Left ventricle myocardium superior (tissue), 1 donor: Measurements from ENCODE around the gene GALNT9. TPM values are rescaled to one million over a fixed set of nuclear protein-coding genes. Genes with fewer than 3 reads are reported as not detected.
A peak's percentile ranks its signal among the peaks of the same experiment; 100 is the strongest.
"Not testable (repeated sequence)": the region's sequence is repeated elsewhere in the genome, so short reads cannot be mapped to it uniquely, and the experiment has no call there.

Source experiments
- ATAC-seq: fragments of 200-7000 bp; cut with Tn5 transposase; one replicate; pipeline ENCODE4 v1.9.1; 2020; ENCODE audit warnings: mild to moderate bottlenecking, moderate library complexity
- DNase-seq: peaks from one replicate; pipeline ENCODE4 v3.0.0-alpha.2; 2020
- intact Hi-C: fragments of 100-400 bp; cut with micrococcal nuclease; formaldehyde crosslinking; loops from one replicate; pipeline ENCODE4 v1.11.0; 2022
- total RNA-seq: library from RNA; stranded (reverse); fragmentation: NEBNext Ultra II Directional; extraction: Animal tissue kit (Norgen Biotek cat#: 25700); gene quantifications from one replicate; pipeline ENCODE4 v1.2.1, GENCODE V29; 2021
- donor health status: DM: no; HTN: yes; CAD: no; lungs with severe emphysema.

GALNT9 gene
- total RNA-seq, 1 donor from 2014 or later: 1.6 TPM

DNA sequence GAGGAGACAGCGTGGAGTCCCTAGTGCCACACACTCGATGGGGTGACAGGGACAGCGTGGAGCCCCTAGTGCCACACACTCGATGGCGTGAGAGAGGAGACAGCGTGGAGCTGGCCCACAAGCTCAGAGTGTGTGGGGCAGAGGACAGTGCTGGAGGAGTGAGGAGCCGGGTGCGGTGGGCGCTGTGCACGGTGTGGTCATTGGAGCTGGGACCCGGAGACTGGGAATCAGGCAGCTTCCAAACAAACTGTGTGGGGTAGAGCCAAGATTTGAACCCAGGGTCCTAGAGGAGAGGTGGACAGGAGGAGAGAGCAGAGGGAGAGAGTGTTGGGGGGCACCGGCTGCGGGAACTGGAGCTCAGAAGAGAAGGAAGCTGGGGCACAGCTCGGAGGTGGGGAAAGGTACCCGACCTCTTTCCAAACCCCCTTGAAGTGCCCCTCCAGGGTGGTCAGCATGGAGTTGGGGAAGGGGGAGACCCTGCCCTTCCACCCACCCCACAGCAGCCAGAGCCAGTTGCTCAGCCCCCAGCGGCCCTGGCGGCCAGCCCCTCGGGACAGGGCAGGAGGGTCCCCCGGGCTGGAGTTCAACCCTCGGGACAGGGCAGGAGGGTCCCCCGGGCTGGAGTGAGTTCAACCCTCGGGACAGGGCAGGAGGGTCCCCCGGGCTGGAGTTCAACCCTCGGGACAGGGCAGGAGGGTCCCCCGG, 94.1 kb downstream of the GALNT9 start:
- no peak for DNase-seq
- no peak for ATAC-seq
- intact Hi-C loops: no loop called here

DNA sequence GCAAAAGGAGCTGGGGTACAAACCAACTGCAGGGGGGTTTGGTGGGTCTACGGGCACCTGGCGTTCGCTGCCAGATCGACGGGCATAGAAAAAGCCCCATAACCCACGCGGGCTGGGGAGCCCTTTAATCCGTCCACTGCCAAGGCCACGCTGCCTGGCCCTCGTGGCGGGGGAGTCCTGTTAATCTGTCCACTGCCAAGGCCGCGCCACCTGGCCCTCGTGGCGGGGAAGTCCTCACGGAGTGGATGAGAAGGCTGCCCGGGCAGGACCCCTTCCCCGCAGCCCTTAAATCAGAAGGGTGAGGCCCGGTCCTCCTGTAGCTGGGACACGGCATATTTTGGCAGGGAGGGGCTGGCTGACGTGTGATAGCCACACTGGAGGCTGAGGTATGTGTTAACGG, 99.0 kb downstream of the GALNT9 start:
- ATAC-seq (no peak), DNase-seq (no peak)
- intact Hi-C loops: no loop called here

DNA sequence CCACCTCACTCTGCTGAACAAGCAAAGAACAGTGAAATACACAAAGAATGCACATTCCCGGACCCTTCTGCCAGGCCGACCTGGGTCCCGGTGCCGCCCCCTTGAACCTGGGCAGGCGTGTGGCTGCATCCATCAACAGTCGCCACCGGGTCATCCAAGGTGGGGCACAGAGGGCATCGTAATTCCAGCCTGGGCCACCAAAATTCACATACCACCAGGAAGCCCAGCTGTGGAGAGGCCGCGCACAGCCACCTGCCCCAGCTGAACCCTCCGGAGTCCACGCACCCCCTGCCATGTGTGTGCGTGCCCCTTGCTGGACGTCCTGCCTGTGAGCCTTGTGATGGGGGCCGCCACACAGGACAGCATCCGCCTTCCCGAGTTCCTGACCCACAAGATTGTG, 99.5 kb downstream of the GALNT9 start:
- intact Hi-C loops: no loop called here
- DNase-seq: no peak
- no peak for ATAC-seq

DNA sequence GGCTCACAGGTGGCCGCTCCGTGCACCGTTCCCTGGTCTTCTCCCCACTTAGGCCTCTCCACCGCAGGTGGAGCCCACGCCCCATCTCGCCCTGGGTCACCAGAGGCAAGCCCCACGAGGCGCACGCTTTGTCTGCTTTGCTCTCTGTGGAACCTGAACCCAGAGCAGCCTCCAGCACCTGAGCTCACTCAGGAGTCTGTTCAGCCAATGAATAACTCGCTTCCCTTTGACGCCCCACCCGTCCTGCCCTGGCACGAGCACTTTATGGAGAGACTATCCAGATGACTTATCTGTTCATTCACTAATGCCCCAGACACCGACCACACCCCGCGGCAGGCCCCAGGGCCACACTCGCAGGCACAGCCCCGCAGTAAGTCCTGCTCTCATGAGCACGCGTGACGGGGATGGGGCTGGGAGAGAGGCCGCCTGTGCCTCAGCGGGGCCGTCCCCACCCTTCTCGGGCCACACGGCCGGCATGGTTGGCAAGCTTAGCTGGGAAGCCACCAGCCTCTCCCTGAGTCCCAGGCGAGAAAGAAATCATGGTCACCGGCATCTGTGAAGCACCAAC, 100.1 kb downstream of the GALNT9 start:
- ATAC-seq (no peak), DNase-seq (no peak)
- intact Hi-C loops: no loop called here

DNA sequence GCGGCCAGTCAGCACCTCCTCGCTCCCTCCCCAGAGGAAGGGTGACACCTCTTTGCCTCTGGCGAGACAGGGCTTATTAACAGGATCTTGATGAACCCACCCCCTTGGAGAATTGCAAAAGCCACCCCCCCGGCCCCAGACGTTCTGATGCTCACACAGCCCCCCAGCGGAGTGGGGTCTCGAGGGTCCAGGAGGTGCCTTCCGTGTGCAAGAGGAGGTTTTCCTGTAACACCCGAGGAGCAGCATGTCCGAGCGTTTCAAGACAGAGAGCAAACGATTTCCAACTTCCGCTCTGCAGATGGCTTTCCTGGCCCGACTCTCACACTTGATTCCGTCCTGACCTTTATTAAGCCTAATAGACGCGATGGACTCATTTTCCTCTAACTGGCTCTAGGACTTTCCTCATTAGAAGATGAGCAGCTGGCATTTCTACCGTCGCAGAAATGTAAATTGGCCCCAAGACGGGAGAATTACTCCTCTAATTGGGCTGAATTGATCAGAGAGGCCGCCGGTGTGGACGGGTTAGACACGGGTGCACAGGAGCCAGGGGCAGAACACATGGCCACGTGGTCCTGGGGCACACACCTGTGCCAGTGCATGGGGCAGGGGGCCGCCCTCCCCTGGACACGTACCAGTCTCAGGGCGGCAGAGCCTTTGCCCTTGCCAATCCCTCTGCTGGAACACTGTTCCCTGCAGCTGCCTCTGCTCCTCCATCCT, 100.8 kb downstream of the GALNT9 start:
- ATAC-seq (no peak), DNase-seq (no peak)
- intact Hi-C loops: no loop called here

DNA sequence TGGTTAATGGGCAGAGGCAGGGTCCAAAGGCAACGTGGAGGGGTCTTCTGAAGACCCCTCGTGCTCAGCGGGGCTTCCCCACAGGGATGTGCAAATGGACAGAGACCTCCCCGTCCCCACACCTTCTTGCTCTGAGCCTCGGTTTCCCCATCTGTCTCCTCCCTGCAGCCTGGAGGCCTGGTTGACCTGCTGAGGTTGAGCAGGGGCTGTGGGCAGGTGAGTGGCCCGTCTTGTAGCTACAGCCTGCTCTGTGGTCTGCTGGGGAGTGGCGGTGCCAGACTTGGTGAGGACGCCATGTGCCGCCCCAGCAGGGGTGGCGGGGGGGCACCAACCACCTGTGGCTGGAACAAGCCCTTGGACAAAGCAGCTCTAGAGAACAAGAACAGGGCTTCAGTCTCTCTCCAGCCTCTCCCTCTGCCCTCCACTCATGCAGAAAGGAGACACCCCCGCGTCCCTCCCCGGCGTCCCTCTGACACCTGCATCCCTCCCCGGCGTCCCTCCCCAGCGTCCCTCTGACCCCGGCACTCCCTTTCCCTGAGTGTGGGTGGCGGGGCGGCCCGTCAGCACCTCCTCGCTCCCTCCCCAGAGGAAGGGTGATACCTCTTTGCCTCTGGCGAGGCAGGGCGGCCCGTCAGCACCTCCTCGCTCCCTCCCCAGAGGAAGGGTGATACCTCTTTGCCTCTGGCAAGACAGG, 101.5 kb downstream of the GALNT9 start:
- intact Hi-C loops: no loop called here
- DNase-seq (no peak), ATAC-seq (no peak)

DNA sequence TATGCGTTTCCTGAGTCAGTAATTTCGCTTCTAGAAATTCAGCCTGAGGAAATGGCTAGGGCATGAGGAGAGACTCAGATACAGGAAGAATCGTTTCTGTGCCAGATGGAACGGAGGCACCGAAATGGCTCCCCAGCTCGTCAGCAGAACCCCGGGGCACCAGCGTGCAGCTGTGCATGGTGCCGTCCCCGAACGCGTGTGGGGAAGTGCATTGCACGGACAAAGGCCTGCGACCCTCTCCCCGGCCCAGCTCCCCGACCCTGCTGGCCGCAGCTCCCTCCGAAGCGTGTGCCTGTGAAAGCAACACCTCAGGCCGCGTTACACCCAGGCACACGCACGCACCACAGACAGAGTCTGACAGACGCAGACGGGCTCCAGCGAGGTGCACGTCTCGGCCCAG, 102.3 kb downstream of the GALNT9 start:
- DNase-seq: no peak
- ATAC-seq: no peak
- intact Hi-C loops: no loop called here

DNA sequence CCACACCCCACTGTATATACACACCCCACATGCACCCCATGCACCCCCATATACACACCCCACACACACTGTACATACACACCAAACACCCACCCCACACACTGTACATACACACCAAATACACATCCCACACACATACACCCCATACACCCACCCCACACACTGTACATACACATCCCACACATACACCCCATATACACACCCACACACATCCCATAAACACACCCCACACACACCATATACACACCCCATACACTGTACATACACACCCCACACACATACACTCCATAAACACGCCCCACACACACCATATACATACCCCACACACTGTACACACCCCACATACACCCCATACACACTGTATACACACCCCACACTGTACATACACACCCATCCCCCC, 102.8 kb downstream of the GALNT9 start:
- intact Hi-C loops: no loop called here
- DNase-seq (no peak), ATAC-seq (no peak)

DNA sequence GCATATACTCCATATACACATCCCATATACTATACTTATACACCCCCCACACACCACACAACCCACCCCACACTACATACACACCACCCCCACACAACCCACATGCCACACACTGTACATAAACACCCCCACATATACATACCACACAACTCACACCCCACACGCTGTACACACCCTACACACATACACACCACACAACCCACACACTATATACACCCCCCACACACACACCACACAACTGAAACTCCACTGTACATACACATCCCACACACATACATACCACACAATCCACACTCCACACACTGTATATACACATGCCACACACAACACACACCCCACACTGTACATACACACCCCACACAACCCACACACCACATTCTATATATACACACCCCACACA, 104.2 kb downstream of the GALNT9 start:
- ATAC-seq (no peak), DNase-seq (no peak)
- intact Hi-C loops: no loop called here

DNA sequence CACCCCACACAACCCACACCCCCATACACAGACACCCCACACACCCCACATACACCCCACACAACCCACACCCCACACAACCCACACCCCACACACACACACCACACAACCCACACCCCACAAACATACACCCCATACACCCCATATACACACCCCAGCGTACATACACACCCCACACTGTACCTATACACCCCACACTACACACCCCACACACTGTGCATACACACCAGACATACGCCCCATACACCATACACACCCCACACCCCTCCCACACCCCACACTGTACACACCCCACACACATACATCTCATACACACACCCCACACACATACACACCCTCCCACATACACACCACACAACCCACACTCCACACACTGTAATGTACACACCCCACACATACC, 104.9 kb downstream of the GALNT9 start:
- DNase-seq (peak; percentile 1), ATAC-seq (no peak)

DNA sequence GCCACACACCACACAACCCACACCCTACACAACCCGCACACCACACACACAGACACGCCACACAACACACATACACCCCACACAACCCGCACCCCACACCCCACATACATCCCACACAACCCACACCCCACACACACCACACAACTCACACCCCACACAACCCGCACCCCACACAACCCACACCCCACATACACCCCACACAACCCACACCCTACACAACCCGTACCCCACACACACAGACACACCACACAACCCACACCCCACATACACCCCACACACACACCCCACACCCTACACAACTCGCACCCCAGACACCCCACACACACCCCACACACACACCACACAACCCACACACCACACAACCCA, 106.6 kb downstream of the GALNT9 start:
- DNase-seq (no peak), ATAC-seq (no peak)
- intact Hi-C loops: no loop called here

More for the DNA sequence above, 104.9 kb downstream of the GALNT9 start:
- intact Hi-C loops: no loop called here

DNA sequence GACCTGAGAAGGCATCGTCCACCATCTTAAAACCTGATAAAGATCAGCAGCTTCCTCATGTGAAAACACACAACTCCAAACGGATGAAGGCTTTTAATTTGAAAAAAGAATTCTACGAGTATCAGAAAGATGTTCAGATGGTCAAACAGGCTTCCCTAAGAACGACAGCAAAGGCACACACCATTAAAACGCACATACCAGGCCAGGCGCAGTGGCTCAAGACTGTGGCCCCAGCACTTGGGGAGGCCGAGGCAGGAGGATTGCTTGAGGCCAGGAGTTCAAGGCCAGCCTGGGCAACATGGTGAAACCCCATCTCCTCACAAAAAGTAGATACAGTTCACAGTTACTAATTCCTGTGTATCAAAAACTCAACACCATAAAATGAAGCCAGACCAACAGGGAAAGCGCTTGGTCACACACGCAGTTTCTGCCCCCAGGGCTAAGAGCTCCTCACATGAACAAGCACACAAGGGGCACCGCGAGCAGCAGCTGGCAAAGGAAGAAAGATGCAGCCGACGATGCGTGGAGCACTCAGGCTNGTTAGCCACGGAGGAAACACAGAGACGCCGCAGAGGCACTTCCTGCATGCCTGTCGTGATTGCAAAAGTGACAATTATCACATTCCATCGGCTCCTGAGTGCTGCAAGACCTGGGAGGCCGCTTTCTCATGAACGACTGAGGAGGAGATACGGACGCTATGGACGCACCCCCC, 107.1 kb downstream of the GALNT9 start:
- ATAC-seq: no peak
- intact Hi-C loops: no loop called here
- DNase-seq: peak; percentile 22

DNA sequence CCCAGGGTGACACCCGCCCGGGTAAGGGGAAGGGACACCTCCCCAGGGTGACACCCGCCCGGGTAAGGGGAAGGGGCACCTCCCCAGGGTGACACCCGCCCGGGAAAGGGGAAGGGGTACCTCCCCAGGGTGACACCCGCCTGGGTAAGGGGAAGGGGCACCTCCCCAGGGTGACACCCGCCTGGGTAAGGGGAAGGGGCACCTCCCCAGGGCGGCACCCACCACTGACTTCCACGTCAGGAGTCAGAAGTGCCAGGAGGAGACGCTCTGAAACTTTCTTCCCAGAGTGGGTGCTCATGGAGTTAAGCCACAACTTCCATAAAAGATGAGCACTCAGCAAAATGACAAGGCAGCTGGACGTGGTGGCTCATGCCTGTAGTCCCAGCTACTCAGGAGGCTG, 109.6 kb downstream of the GALNT9 start:
- ATAC-seq, intact Hi-C loops, DNase-seq: not testable (repeated sequence)

DNA sequence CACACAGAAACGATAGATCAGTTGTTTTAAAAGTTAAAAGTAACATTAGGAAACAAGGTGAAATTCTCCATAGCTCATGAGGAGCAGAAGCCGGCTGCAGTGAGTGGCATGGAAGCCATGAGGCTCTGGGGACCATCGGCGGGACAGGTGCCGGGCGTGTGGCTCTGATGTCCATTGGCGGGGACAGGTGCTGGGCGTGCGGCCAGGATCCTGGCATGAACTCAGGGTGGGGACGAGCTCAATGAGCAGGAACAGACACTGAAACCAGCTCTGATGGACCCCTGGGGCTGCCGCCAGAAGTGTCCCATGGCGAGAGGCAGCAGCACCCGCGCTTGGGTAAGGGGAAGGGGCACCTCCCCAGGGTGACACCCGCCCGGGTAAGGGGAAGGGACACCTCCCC, 110.1 kb downstream of the GALNT9 start:
- DNase-seq (peak; percentile 20), ATAC-seq (no peak)
- intact Hi-C loops: no loop called here

DNA sequence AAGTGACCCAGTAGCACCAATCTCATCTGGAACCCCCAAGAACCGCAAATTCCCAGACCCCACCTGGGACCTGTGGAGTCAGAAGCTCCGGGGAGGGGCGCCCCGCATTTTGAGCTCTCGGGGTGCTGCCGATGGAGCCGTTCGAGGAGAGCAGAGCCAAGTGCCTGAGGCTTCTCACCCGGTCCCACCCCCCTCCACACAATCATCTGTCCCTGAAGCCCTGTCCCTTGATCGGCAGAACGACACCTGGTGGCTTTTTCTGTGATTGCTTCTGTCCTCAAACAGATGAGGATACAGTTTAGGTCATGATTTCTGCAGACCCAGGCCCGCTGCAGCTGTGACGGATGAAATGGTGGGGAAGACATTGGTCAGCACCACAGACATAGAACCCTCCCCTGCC, 110.5 kb downstream of the GALNT9 start:
- DNase-seq (peak; percentile 19), ATAC-seq (no peak)
- intact Hi-C loops: no loop called here

DNA sequence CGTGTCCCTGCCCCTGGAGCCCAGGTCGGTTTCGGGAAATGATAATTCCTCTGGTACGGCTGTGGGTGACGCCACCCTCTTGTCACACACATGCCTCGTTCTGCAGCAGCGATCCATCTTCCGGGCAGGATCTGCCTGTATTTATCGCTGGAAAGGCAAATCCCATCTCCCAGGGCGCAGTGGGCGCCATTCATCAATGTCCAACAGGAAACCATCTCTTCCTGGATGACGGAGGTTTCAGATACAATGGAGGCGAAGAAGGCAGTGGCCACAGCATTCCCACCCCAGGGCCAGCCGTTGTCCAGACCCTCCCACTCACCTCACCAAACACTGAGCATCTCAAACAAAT, 110.9 kb downstream of the GALNT9 start:
- ATAC-seq (no peak), DNase-seq (no peak)
- intact Hi-C loops: no loop called here

DNA sequence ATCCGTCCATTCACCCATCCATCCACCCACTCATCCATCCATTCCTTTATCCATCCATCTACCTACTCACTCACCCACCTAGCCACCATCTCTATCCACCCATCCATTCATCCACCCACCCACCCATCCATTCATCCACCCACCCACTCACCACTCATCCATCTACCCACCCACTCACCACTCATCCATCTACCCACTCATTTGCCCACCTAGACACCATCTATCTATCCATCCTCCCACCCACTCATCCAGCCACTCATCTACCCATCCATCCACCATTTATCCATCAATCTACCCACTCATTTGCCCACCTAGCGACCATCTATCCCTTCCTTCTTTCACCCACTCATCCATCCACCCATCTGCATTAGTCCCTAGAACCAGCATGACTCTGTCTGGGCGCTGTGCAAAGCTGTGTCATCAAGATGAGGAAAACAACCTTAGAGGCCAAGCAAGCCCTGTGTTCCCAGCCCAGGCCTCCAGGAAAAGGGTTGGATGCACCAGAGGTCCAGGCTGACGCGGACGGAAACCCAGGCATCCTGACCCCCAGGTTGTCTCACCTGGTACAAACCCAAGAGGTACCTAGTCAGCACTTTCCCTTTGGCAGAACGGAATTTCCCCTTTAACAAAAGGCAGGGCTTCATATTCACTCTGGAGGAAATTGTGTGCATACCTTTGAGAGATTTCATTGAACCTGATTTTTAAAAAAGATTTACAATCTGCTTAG, 111.4 kb downstream of the GALNT9 start:
- DNase-seq (no peak), ATAC-seq (no peak)
- intact Hi-C loops: no loop called here

DNA sequence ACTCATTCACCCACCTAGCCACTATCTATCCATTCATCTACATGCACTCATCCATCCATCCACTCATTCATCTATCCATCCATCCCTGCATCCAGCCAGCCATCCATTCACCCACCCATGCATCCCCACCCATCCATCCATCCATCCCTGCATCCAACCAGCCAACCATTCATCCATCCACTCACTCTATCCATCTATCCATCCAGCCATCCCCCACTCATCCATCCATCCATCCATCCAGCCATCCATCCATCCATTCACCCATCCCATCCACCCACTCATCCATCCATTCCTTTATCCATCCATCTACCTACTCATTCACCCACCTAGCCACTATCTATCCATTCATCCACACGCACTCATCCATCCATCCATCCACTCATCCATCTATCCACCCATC, 112.0 kb downstream of the GALNT9 start:
- no peak for DNase-seq
- ATAC-seq: no peak
- intact Hi-C loops: no loop called here

DNA sequence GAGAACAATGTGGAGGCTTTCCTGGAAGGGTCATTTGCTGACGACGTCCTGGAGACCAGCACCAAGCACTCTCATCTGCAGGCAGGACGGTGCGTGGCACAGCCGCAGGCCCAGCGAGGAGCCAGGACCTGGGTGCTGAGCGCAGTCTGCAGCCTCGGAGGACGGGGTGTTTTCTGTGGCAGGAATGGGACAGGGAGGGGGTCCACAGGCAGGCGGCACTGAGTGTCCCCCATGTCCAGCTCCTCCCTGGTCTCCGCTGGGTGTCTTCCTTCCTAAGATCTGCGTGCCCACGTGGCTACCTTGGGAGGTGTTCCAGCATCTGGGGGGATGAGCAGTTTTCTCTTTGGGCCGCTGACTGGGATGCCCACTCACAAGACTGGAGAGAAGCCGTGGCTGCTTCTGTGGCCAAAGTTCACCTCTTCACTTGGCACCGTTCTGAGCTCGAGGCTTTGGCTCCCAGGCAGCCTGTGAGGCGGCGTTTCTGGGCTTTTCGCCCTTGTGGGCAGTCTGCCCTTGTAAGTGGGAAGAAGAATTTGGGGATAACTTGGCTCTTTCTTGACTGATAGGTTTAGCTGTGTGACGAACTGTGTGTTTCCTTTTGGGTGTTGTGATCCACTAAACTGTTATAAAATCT, 112.9 kb downstream of the GALNT9 start:
- no peak for DNase-seq
- no peak for ATAC-seq
- intact Hi-C loops: no loop called here
